SK-N-SH (cell line): ENCODE results near the gene NUP205. TPM values are rescaled to one million over a fixed set of nuclear protein-coding genes. Genes with fewer than 3 reads are reported as not detected.

Experiments
- CTCF ChIA-PET: fragments of 300-600, 350-600 bp; formaldehyde crosslinking; extraction: SDS; loops from one replicate; lab custom pipeline; 2021; lab: Yijun Ruan, JAX
- POLR2A ChIA-PET: fragments of 350-600 bp; sonication (Branson Sonifier 250); formaldehyde crosslinking; extraction: SDS; loops from one replicate; lab custom pipeline; 2020; ENCODE audit warnings: antibody characterized with exemption, inconsistent platforms; lab: Yijun Ruan, JAX
- DNase-seq: peaks from one replicate; pipeline ENCODE4 v3.0.0; 2012
- H2AFZ ChIP-seq: fragments of 200-600 bp; sonication (generic); 2 replicates; pipeline ENCODE4 v1.8.1; 2016; ENCODE audit warnings: antibody characterized with exemption, mild to moderate bottlenecking, low read depth
- H3F3A ChIP-seq: fragments of 200-600 bp; sonication (generic); replicated peaks from 2 replicates; pipeline ENCODE3; 2016; ENCODE audit warnings: antibody characterized with exemption, mild to moderate bottlenecking; ENCODE audit not compliant: insufficient read depth
- H3K27ac ChIP-seq, 2 experiments: fragments of 200-500 bp in 1 of 2; fragments of 200-600 bp in 1 of 2; sonication (Bioruptor generic) in 1 of 2; sonication (generic), shearing (Covaris generic) in 1 of 2; 2 replicates each; pipeline versions ENCODE4 v1.5.1 to v1.6.1; 2014 to 2016; ENCODE audit warnings: low read depth in 2 of 2, inconsistent platforms in 1 of 2, low read length in 1 of 2, mild to moderate bottlenecking in 1 of 2, mixed read lengths in 1 of 2
- H3K27me3 ChIP-seq: fragments of 200-600 bp; sonication (generic), shearing (Covaris generic); 2 replicates; pipeline ENCODE4 v1.6.1; 2016; ENCODE audit warnings: mixed run types; ENCODE audit not compliant: insufficient read depth
- H3K36me3 ChIP-seq, 2 experiments: fragments of 200-500 bp in 1 of 2; fragments of 200-600 bp in 1 of 2; sonication (Bioruptor generic) in 1 of 2; sonication (generic) in 1 of 2; replicated peaks in 1 of 2; 2 replicates each; pipeline versions ENCODE3 to v1.5.1; 2014 to 2016; ENCODE audit warnings: low read length in 1 of 2, mild to moderate bottlenecking in 1 of 2; ENCODE audit not compliant: insufficient read depth in 2 of 2, control insufficient read depth in 1 of 2
- H3K4me1 ChIP-seq, 2 experiments: fragments of 200-500 bp in 1 of 2; fragments of 200-600 bp in 1 of 2; sonication (Bioruptor generic) in 1 of 2; sonication (generic), shearing (Covaris generic) in 1 of 2; 2 replicates each; pipeline versions ENCODE4 v1.5.1 to v1.6.1; 2014 to 2016; ENCODE audit warnings: low read depth in 1 of 2, low read length in 1 of 2, mixed run types in 1 of 2; ENCODE audit not compliant: insufficient read depth in 2 of 2, control insufficient read depth in 1 of 2
- H3K4me2 ChIP-seq: fragments of 200-600 bp; sonication (generic), shearing (Covaris generic); 2 replicates; pipeline ENCODE4 v1.6.1; 2017; ENCODE audit warnings: mixed run types
- H3K4me3 ChIP-seq, 2 experiments: fragments of 200-500 bp in 1 of 2; fragments of 200-600 bp in 1 of 2; sonication (Bioruptor generic) in 1 of 2; sonication (generic), shearing (Covaris generic) in 1 of 2; 2 replicates each; pipeline versions ENCODE4 v1.5.1 to v1.8.1; 2014 to 2016; ENCODE audit warnings: low read depth in 2 of 2, inconsistent platforms in 1 of 2, low read length in 1 of 2, mild to moderate bottlenecking in 1 of 2, mixed read lengths in 1 of 2, moderate library complexity in 1 of 2
- H3K79me2 ChIP-seq: fragments of 200-600 bp; sonication (generic); 2 replicates; pipeline ENCODE4 v1.8.1; 2017; ENCODE audit warnings: mild to moderate bottlenecking; ENCODE audit not compliant: insufficient read depth
- H3K9ac ChIP-seq: fragments of 200-600 bp; sonication (generic); 2 replicates; pipeline ENCODE4 v1.6.1; 2017; ENCODE audit warnings: mixed run types
- H3K9me2 ChIP-seq: fragments of 200-600 bp; sonication (generic); 2 replicates; pipeline ENCODE4 v1.6.1; 2017; ENCODE audit warnings: mixed run types
- H3K9me3 ChIP-seq: fragments of 200-600 bp; sonication (generic); 2 replicates; pipeline ENCODE4 v1.6.1; 2017; ENCODE audit warnings: mixed run types, mild to moderate bottlenecking, moderate library complexity
- H4K20me1 ChIP-seq: fragments of 200-600 bp; sonication (generic); 2 replicates; pipeline ENCODE4 v1.6.1; 2017; ENCODE audit warnings: mild to moderate bottlenecking, mixed run types; ENCODE audit not compliant: insufficient read depth
- EP300 ChIP-seq, 2 experiments: IDR thresholded peaks; 2 replicates each; pipeline versions ENCODE4 v1.4.0 to v1.6.1; 2012; ENCODE audit warnings: borderline replicate concordance in 1 of 2, low read depth in 1 of 2, low read length in 1 of 2
- FOSL2 ChIP-seq: IDR thresholded peaks from 2 replicates; pipeline ENCODE4 v1.4.0; 2012; ENCODE audit warnings: low read depth, mild to moderate bottlenecking, moderate library complexity, borderline replicate concordance
- JUND ChIP-seq: IDR thresholded peaks from 2 replicates; pipeline ENCODE4 v1.4.0; 2012
- NFIC ChIP-seq: IDR thresholded peaks from 2 replicates; pipeline ENCODE4 v1.4.0; 2012; ENCODE audit warnings: borderline replicate concordance
- RAD21 ChIP-seq: IDR thresholded peaks from 2 replicates; pipeline ENCODE4 v1.6.1; 2012; ENCODE audit warnings: mild to moderate bottlenecking, low read length
- RFX5 ChIP-seq: IDR thresholded peaks from 2 replicates; pipeline ENCODE4 v1.6.1; 2012; ENCODE audit warnings: mild to moderate bottlenecking, improper control_type of control experiment, low read length
- SMC3 ChIP-seq: IDR thresholded peaks from 2 replicates; pipeline ENCODE4 v1.6.1; 2012; ENCODE audit warnings: low read depth, low read length, improper control_type of control experiment
- whole genome bisulfite sequencing: methylation state at CpG from one replicate; pipeline ENCODE4 v1.1.6; 2017; ENCODE audit warnings: low lambda C conversion rate; 5-methylcytosine and 5-hydroxymethylcytosine counted together
- polyA plus RNA-seq, 3 experiments: library from polyadenylated mRNA; depleted of rRNA; stranded (reverse); fragments of >200 nt; gene quantifications; 2 replicates each; pipeline ENCODE4 v1.2.3, GENCODE V29; 2012
- TF ChIP-seq, protein P1 (sequence below): IDR thresholded peaks from 2 replicates; pipeline ENCODE4 v1.6.1; 2012; ENCODE audit warnings: mild to moderate bottlenecking, low read depth, low read length, moderate library complexity
- TF ChIP-seq, protein P2 (sequence below): IDR thresholded peaks from 2 replicates; pipeline ENCODE4 v1.4.0; 2012; ENCODE audit warnings: low read depth, borderline replicate concordance

NUP205 gene
- polyA plus RNA-seq, 1 of the 3 experiments (the other 2 are of a cell fraction), result 48.2 TPM

DNA sequence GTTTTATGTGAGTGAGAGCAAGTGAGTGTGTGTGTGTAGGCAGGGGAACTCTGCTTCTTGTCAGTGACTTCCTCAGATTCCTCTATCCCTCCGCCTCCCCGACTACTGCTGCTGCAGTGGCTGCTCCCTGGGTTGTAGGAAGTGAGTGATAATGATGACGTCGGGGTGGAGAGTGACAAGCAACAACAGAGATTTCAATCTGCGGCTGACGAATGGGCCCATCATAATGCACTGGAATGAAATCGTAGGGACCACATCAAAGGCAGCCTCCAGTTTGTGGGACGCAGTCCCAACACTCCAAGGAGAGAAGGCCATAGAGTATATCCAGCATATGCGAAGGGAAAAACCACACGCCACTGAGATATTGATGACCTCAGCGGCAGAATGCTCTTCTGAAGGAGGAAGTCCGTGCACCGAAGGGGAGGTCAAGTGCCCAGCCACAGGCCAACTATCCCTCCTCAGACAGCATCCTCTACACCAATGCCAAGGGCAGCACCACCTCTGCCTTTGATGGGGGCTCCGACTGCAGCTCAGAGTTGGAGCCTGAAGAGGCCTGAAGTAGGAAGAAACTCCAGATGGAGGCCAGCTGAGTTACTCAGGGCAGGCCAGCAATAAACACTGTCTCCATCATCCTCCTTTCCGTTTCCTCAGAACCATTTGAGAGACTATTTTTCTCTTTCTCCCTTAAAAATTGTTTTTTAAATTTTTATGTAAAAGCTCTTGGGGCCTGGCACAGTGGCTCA is 93.3 kb downstream of the NUP205 start:
- Histone ChIP-seq H3K79me2 (no peaks in the 10 kb centered on the region), H3K4me2 (no peak overlapping the region), H3K9ac (no peak overlapping the region), H3K4me1 (peaks cover 0 to 3% of the 10 kb centered on the region in 2 experiments; a peak in 1 of 4 replicates), H4K20me1 (no peaks in the 10 kb centered on the region), H3F3A (peaks cover 14% of the 10 kb centered on the region), H3K4me3 (no peak overlapping the region), H3K36me3 (peaks cover 31 to 38% of the 10 kb centered on the region in 2 experiments), H3K9me3 (no peaks in the 10 kb centered on the region), H3K27me3 (no peaks in the 10 kb centered on the region), H3K27ac (no peak overlapping the region), H3K9me2 (no peaks in the 10 kb centered on the region), H2AFZ (no peak overlapping the region)
- ChIA-PET POLR2A (no interaction called here), CTCF (interaction anchor here (1.2 to 11.7 kb wide), 4 partner anchors 22 to 377 kb away, joined by 3 to 273 read pairs (median 4); no protein-coding TSS in a partner anchor)
- DNase-seq, result no peak
- TF ChIP-seq EP300 (IDR thresholded peaks at IDR 0.05; ENCODE audit: borderline replicate concordance in 1 of 2, low read depth in 1 of 2, low read length in 1 of 2), result no peak
- TF ChIP-seq RFX5, result no peak
- no peak for TF ChIP-seq RAD21
- TF ChIP-seq JUND, result no peak
- TF ChIP-seq, protein P1, sequence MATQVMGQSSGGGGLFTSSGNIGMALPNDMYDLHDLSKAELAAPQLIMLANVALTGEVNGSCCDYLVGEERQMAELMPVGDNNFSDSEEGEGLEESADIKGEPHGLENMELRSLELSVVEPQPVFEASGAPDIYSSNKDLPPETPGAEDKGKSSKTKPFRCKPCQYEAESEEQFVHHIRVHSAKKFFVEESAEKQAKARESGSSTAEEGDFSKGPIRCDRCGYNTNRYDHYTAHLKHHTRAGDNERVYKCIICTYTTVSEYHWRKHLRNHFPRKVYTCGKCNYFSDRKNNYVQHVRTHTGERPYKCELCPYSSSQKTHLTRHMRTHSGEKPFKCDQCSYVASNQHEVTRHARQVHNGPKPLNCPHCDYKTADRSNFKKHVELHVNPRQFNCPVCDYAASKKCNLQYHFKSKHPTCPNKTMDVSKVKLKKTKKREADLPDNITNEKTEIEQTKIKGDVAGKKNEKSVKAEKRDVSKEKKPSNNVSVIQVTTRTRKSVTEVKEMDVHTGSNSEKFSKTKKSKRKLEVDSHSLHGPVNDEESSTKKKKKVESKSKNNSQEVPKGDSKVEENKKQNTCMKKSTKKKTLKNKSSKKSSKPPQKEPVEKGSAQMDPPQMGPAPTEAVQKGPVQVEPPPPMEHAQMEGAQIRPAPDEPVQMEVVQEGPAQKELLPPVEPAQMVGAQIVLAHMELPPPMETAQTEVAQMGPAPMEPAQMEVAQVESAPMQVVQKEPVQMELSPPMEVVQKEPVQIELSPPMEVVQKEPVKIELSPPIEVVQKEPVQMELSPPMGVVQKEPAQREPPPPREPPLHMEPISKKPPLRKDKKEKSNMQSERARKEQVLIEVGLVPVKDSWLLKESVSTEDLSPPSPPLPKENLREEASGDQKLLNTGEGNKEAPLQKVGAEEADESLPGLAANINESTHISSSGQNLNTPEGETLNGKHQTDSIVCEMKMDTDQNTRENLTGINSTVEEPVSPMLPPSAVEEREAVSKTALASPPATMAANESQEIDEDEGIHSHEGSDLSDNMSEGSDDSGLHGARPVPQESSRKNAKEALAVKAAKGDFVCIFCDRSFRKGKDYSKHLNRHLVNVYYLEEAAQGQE, result no peak
- TF ChIP-seq NFIC, result no peak
- no peak for TF ChIP-seq FOSL2
- TF ChIP-seq, protein P2, sequence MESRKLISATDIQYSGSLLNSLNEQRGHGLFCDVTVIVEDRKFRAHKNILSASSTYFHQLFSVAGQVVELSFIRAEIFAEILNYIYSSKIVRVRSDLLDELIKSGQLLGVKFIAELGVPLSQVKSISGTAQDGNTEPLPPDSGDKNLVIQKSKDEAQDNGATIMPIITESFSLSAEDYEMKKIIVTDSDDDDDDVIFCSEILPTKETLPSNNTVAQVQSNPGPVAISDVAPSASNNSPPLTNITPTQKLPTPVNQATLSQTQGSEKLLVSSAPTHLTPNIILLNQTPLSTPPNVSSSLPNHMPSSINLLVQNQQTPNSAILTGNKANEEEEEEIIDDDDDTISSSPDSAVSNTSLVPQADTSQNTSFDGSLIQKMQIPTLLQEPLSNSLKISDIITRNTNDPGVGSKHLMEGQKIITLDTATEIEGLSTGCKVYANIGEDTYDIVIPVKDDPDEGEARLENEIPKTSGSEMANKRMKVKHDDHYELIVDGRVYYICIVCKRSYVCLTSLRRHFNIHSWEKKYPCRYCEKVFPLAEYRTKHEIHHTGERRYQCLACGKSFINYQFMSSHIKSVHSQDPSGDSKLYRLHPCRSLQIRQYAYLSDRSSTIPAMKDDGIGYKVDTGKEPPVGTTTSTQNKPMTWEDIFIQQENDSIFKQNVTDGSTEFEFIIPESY, result no peak
- TF ChIP-seq SMC3, result no peak
- 87% methylated on average over 15 of the region's 15 CpGs for WGBS
